Measurements from ENCODE around the gene NSD1. TPM values are rescaled to one million over a fixed set of nuclear protein-coding genes. Genes with fewer than 3 reads are reported as not detected.
"Not testable (repeated sequence)": the region's sequence is repeated elsewhere in the genome, so short reads cannot be mapped to it uniquely, and the experiment has no call there.

The NSD1 gene
- total RNA-seq, 3 donors from 2014 or later = 59.3 to 103 (median 69.7) TPM

DNA sequence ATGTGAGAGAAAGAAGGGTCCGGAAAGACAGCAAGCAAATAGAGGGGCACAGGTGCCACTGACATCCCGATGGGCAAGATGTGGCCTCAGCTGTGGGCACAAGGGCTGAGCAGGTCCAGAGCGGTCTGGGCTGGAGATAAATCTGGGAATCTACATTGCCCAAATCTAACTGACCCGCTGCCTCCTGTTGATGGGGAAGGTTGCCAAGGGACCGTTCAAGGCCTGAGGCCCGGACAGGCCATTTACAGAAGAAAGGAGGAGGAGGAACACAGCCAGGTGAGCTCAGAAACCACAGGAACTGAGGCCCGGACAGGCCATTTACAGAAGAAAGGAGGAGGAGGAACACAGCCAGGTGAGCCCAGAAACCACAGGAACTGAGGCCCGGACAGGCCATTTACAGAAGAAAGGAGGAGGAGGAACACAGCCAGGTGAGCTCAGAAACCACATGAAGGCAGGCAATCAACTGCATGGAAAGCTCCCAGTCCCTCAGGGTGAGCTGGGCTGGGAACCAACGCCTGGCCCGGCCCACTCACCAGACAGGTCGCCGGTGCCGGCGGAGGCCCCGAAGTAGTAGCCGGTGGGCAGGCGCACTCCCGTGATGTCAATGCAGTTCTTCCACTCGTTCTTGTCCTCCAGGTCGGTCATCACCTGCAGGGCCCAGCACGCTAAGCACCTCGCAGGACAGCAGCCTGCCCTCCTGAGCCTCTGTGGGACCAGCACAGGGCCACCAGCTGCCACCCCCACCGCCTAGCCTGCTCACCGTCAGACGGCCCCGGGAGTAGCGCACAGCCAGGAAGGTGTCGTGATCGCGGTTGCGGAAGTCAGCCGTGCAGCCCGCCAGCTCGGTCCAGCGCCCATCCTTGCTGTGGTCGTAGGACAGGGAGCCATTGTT lies 203.3 kb downstream of the NSD1 start:
- H3K4me1 ChIP-seq (ENCODE audit: low read depth) = no peaks in the 10 kb centered on the region
- no peaks in the 10 kb centered on the region for H3K9me3 ChIP-seq
- peaks cover 8% of the 10 kb centered on the region for H3K36me3 ChIP-seq (ENCODE audit: low read depth)
- intact Hi-C loops (cut with DNase I, micrococcal nuclease) = no loop called here
- TF ChIP-seq, protein P1, sequence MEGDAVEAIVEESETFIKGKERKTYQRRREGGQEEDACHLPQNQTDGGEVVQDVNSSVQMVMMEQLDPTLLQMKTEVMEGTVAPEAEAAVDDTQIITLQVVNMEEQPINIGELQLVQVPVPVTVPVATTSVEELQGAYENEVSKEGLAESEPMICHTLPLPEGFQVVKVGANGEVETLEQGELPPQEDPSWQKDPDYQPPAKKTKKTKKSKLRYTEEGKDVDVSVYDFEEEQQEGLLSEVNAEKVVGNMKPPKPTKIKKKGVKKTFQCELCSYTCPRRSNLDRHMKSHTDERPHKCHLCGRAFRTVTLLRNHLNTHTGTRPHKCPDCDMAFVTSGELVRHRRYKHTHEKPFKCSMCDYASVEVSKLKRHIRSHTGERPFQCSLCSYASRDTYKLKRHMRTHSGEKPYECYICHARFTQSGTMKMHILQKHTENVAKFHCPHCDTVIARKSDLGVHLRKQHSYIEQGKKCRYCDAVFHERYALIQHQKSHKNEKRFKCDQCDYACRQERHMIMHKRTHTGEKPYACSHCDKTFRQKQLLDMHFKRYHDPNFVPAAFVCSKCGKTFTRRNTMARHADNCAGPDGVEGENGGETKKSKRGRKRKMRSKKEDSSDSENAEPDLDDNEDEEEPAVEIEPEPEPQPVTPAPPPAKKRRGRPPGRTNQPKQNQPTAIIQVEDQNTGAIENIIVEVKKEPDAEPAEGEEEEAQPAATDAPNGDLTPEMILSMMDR (IDR thresholded peaks at IDR 0.05) = no peak
- DNase-seq (peak in 1 of 3 donors; percentile 26), ATAC-seq (no peak)
- no peak overlapping the region for H3K4me3 ChIP-seq

DNA sequence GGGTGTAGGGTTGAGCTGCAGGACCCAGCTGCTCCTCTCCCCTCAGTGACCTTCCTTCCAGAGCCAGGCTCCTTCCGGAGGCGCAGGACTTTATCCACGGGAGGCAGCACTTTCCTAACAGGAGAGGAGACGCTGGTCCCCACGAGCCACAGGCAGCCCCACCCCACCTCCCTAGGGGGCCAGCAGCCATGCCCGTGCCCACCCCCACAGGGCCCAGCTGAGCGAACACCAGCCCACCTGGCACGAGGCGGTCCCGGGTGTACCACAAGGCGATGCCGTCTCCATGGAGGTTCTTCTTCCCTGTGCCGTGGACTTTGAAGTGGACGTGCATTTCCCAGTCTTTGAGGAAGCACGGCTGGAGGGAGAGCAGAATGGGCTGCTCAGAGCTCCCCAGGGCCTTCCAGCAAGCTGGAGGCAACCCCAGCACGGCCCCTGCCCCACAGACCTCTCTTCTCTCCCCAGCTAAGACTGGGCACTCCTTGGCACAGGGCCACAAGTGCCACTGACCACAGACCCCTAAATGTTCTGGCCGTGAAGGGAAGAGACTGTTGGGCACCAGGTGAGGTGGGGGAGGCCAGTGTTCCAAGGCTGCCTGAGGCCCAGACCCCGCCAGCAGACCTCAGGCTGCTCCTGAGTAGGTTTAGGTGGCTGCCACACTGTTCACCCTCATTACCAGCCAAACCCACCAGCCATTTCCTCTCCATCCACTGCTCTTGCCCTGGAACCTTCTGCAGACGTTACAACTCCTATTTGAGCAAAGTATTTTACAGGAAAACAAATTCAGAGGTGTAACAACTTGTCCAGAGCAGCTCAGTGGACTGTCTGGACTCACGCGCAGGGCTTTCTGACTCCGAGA lies 204.9 kb downstream of the NSD1 start:
- ATAC-seq (no peak), DNase-seq (peak in 1 of 3 donors; percentile 18)
- TF ChIP-seq, protein P1 (IDR thresholded peaks at IDR 0.05) = no peak
- no peak overlapping the region for H3K4me3 ChIP-seq
- H3K9me3 ChIP-seq = no peaks in the 10 kb centered on the region
- H3K4me1 ChIP-seq (ENCODE audit: low read depth) = no peaks in the 10 kb centered on the region
- intact Hi-C loops (cut with DNase I, micrococcal nuclease) = no loop called here
- H3K36me3 ChIP-seq (ENCODE audit: low read depth) = peaks cover 8% of the 10 kb centered on the region

DNA sequence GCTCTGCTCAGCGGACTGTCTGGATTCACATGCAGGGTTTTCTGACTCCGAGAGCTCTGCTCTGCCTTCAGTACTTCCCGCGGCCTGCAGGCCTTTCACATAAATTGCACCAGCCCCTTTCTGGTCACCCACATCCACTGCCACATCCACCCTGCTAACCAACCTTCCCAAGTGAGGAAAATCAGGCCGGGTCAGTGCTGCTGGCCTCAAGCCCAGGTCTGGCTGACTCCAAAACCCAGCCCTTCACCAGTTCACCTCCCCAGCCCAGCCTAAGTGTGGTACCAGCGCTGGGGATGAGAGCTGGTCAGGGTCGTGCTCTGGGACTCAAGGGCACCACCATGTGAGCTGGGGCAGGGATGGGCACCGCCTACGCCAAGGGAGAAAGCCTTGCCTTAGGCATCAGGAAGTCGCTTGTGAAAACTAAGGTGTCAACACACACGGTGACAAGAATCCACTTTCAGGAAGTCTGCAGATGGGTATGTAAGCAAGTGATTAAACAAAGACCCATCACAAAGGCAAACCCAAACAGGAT lies 205.6 kb downstream of the NSD1 start:
- DNase-seq = peak in 1 of 3 donors; percentile 7
- peak; percentile 30 for ATAC-seq
- no peaks in the 10 kb centered on the region for H3K9me3 ChIP-seq
- no peak overlapping the region for H3K4me3 ChIP-seq
- no peaks in the 10 kb centered on the region for H3K4me1 ChIP-seq (ENCODE audit: low read depth)
- intact Hi-C loops (cut with DNase I, micrococcal nuclease) = no loop called here
- peaks cover 8% of the 10 kb centered on the region for H3K36me3 ChIP-seq (ENCODE audit: low read depth)
- TF ChIP-seq, protein P1 (IDR thresholded peaks at IDR 0.05) = no peak

DNA sequence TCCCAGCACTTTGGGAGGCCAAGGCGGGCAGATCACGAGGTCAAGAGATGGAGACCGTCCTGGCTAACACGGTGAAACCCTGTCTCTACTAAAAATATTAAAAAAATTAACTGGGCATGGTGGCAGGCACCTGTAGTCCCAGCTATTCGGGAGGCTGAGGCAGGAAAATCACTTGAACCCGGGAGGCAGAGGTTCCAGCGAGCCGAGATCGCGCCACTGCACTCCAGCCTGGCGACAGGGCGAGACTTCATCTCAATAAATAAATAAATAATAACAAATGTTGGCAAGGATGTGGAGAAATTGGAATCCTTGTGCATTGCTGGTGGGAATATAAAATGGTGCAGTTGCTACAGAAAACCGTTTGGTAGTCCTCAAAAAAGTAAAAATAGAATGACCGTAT lies 209.4 kb downstream of the NSD1 start:
- ATAC-seq; intact Hi-C loops (cut with DNase I, micrococcal nuclease); H3K36me3 ChIP-seq (ENCODE audit: low read depth); H3K4me1 ChIP-seq (ENCODE audit: low read depth); H3K9me3 ChIP-seq; H3K4me3 ChIP-seq: not testable (repeated sequence)
- DNase-seq = peak in 1 of 3 donors; percentile 4

DNA sequence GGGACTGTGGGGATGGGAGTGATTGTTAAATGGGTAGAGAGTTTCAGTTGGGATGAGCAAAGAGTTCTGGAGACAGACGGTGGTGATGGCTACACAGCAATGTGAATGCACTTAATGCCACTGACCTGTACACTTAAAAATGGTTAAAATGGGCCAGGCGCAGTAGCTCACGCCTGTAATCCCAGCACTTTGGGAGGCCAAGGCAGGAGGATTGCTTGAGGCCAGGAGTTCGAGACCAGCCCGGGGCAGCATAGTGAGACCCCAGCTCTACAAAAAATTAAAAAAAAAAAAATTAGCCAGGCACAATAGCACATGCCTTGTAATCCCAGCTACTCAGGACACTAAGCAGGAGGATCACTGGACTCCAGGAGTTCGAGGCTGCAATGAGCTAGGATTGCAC lies 210.2 kb downstream of the NSD1 start:
- Histone ChIP-seq H3K4me3 (no peak overlapping the region), H3K9me3 (no peaks in the 10 kb centered on the region), H3K36me3 (ENCODE audit: low read depth) (no peaks in the 10 kb centered on the region), H3K4me1 (ENCODE audit: low read depth) (peaks cover 2% of the 10 kb centered on the region)
- ATAC-seq (no peak), DNase-seq (peak in 1 of 3 donors; percentile 3)
- TF ChIP-seq, protein P1 (IDR thresholded peaks at IDR 0.05) = no peak
- intact Hi-C loops (cut with DNase I, micrococcal nuclease) = no loop called here
